HepG2 (cell line): Measurements from ENCODE around the gene SBK3.

ENCODE experiments used
- AHR ChIP-seq: IDR thresholded peaks from 2 replicates; pipeline ENCODE4 v1.6.1; 2018; ENCODE audit warnings: missing genetic modification reagents, missing compliant biosample characterization
- ATF1 ChIP-seq: IDR thresholded peaks from 2 replicates; pipeline ENCODE4 v1.6.1; 2016; ENCODE audit warnings: mild to moderate bottlenecking, control low read depth
- CTCF ChIP-seq: sonication (generic); formaldehyde crosslinking; IDR thresholded peaks from 2 replicates; pipeline ENCODE4 v1.5.0; 2020; ENCODE audit warnings: mild to moderate bottlenecking, missing genetic modification reagents, moderate library complexity
- EP300 ChIP-seq, 3 experiments: sonication (generic) in 1 of 3; formaldehyde crosslinking in 1 of 3; IDR thresholded peaks; 2 replicates each; pipeline versions ENCODE4 v1.5.1 to v1.6.1; 2011 to 2020; ENCODE audit warnings: low read depth in 2 of 3, low read length in 2 of 3, borderline replicate concordance in 1 of 3, improper control_type of control experiment in 1 of 3, mild to moderate bottlenecking in 1 of 3, missing genetic modification reagents in 1 of 3, moderate library complexity in 1 of 3
- GATAD2A ChIP-seq: IDR thresholded peaks from 2 replicates; pipeline ENCODE4 v1.6.1; 2016
- GZF1 ChIP-seq: sonication (generic); formaldehyde crosslinking; IDR thresholded peaks from 2 replicates; pipeline ENCODE4 v1.5.1; 2020; ENCODE audit warnings: mild to moderate bottlenecking, missing genetic modification reagents
- IKZF5 ChIP-seq: IDR thresholded peaks from 2 replicates; pipeline ENCODE4 v1.6.1; 2018; ENCODE audit warnings: missing genetic modification reagents, mild to moderate bottlenecking, missing compliant biosample characterization
- SRF ChIP-seq: IDR thresholded peaks from 2 replicates; pipeline ENCODE4 v1.6.1; 2011; ENCODE audit warnings: mild to moderate bottlenecking, low read depth, low read length, moderate library complexity
- SRSF4 ChIP-seq: fragments of 200-400 bp; formaldehyde crosslinking; IDR thresholded peaks from one replicate; pipeline ENCODE4 v1.6.1; 2018; ENCODE audit warnings: mild to moderate bottlenecking, low read depth, low read length, moderate library complexity; ENCODE audit not compliant: poor library complexity, severe bottlenecking
- TIGD3 ChIP-seq: sonication (generic); formaldehyde crosslinking; IDR thresholded peaks from 2 replicates; pipeline ENCODE4 v1.5.1; 2020; ENCODE audit warnings: mild to moderate bottlenecking, missing genetic modification reagents, borderline replicate concordance

DNA sequence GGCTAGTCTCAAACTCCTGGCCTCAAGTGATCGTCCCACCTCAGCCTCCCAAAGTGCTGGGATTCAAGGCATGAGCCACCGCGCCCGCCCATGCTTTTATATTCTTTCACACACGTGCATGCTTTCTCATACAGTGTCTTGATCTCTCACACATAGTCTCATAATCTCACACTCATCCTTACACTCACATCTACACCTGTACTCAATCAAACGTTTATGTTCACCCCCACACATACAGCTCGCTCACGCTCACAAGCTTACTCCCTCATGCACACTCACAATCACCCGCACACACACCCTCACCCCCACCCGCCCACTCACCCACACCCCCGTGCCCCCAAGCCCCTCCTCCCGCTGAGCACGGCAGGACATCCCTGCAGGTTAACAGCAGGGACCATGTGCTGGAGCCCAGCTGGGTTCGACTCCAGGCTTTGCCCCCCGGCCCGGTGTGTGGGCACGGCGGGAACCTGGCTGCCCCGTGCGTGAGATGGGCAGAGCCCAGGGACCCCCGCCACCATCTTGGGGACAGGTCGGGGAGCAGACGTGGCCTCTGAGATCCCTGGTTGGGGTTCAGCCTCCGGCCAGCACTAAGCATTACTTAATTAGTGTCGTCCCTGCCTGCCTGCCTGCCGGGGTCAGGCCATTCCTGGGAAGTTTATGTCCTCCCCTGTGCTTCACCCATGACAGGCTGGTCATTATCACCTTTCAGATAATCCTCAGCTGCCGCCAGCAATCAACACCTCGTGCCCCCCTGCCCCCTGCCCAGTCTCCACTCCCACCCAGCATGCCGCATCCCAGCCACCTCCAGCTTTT lies 19.8 kb downstream of the SBK3 start:
- TF ChIP-seq SRF (no peak), ATF1 (no peak), SRSF4 (no peak), TIGD3 (no peak), EP300 (IDR thresholded peaks at IDR 0.05; ENCODE audit: low read depth in 2 of 2, low read length in 2 of 2) (no peak), EP300 (CRISPR knock-in tag; IDR thresholded peaks at IDR 0.05; ENCODE audit: borderline replicate concordance) (no peak), CTCF (CRISPR knock-in tag) (no peak), IKZF5 (CRISPR knock-in tag) (no peak), GATAD2A (CRISPR knock-in tag) (no peak), AHR (no peak), GZF1 (CRISPR knock-in tag) (no peak)
